ENCODE data around the gene AMMECR1.

GRCh38 chrX:110252711-110253110 lies 65.2 kb downstream of the AMMECR1 start:
- no peak for TF ChIP-seq EP300 (IDR thresholded peaks at IDR 0.05; ENCODE audit: low read depth in 2 of 2, low read length in 2 of 2)
- no peak for TF ChIP-seq EP300 (CRISPR knock-in tag; IDR thresholded peaks at IDR 0.05; ENCODE audit: borderline replicate concordance)
- TF ChIP-seq REST (IDR thresholded peaks at IDR 0.05; ENCODE audit: borderline replicate concordance in 1 of 2, low read depth in 1 of 2, low read length in 2 of 2) = no peak

Measured in HepG2 (cell line).